GM04503 (cell line): ENCODE measurements around the gene TIE1.

ENCODE experiments used
- DNase-seq: peaks from one replicate; pipeline ENCODE4 v3.0.0-alpha.2; 2012; ENCODE audit warnings: low read depth

Gene TIE1

GRCh38 chr1:43293896-43294760, 6.7 kb upstream of the TIE1 start:
- DNase-seq = no peak

- no peak for DNase-seq
Measured at GRCh38 chr1:43294761-43295160, 6.0 kb upstream of the TIE1 start.

- DNase-seq = no peak
Measured at GRCh38 chr1:43296207-43296606, 4.6 kb upstream of the TIE1 start.

- DNase-seq = no peak
Measured at GRCh38 chr1:43298055-43298454, 2.7 kb upstream of the TIE1 start.

- no peak for DNase-seq
Measured at GRCh38 chr1:43299101-43299500, 1.7 kb upstream of the TIE1 start.

GRCh38 chr1:43302201-43302600, 1.4 kb downstream of the TIE1 start:
- no peak for DNase-seq

- DNase-seq = no peak
Measured at GRCh38 chr1:43302721-43303470, 2.1 kb downstream of the TIE1 start.

- no peak for DNase-seq
Measured at GRCh38 chr1:43303471-43304313, 2.9 kb downstream of the TIE1 start.

- DNase-seq = no peak
Measured at GRCh38 chr1:43304314-43304681, 3.5 kb downstream of the TIE1 start.

GRCh38 chr1:43304771-43305300, 4.1 kb downstream of the TIE1 start:
- DNase-seq = no peak

GRCh38 chr1:43305461-43305860, 4.7 kb downstream of the TIE1 start:
- no peak for DNase-seq

GRCh38 chr1:43305926-43306687, 5.3 kb downstream of the TIE1 start:
- no peak for DNase-seq

- DNase-seq = no peak
Measured at GRCh38 chr1:43306688-43307457, 6.1 kb downstream of the TIE1 start.

GRCh38 chr1:43307458-43308158, 6.8 kb downstream of the TIE1 start:
- no peak for DNase-seq

- no peak for DNase-seq
Measured at GRCh38 chr1:43308635-43309404, 8.0 kb downstream of the TIE1 start.

GRCh38 chr1:43309405-43310025, 8.7 kb downstream of the TIE1 start:
- no peak for DNase-seq

GRCh38 chr1:43311521-43311920, 10.7 kb downstream of the TIE1 start:
- DNase-seq = no peak

GRCh38 chr1:43312212-43312623, 11.4 kb downstream of the TIE1 start:
- no peak for DNase-seq
